ENCODE measurements around the gene APBB1. TPM values are rescaled to one million over a fixed set of nuclear protein-coding genes. Genes with fewer than 3 reads are reported as not detected.
"Not testable (repeated sequence)": the region's sequence is repeated elsewhere in the genome, so short reads cannot be mapped to it uniquely, and the experiment has no call there.

The APBB1 gene
- total and polyA plus RNA-seq, 10 of the 15 experiments (the other 5 are each of a cell fraction or from before 2014, with no cell fraction given): 0.31 to 10.6 (median 5.4) TPM

GRCh38 chr11:6393989-6394670, 24.8 kb downstream of the APBB1 start:
- in situ Hi-C loops (cut with MboI) (no loop called here), intact Hi-C loops (cut with micrococcal nuclease; ENCODE audit: unreplicated experiment) (no loop called here)
- Histone ChIP-seq H3K27me3 (replicated peaks in 1 of 2; ENCODE audit: control insufficient read depth in 2 of 2, insufficient read depth in 2 of 2, low read length in 1 of 2) (no peaks in the 10 kb centered on the region), H3K4me1 (ENCODE audit: control insufficient read depth, insufficient read depth, low read length) (peaks cover 6% of the 10 kb centered on the region), H3K9me3 (replicated peaks; ENCODE audit: control insufficient read depth, insufficient read depth, low read length) (no peaks in the 10 kb centered on the region), H3K4me3 (no peak overlapping the region), H3K27ac (ENCODE audit: control insufficient read depth, insufficient read depth) (no peak overlapping the region), H3K36me3 (ENCODE audit: control insufficient read depth in 2 of 2, insufficient read depth in 2 of 2, low read length in 1 of 2) (no peaks in the 10 kb centered on the region), H3K9ac (ENCODE audit: control insufficient read depth, insufficient read depth, low read length) (no peak overlapping the region), H4K20me1 (ENCODE audit: control insufficient read depth, insufficient read depth) (no peaks in the 10 kb centered on the region), H3K79me2 (ENCODE audit: control insufficient read depth, insufficient read depth, low read length) (no peaks in the 10 kb centered on the region), H3K4me2 (ENCODE audit: control insufficient read depth, insufficient read depth) (no peak overlapping the region), H2AFZ (ENCODE audit: control insufficient read depth, low read depth, low read length) (no peak overlapping the region)
- ChIA-PET CTCF (no interaction called here), POLR2A (no interaction called here), RAD21 (ENCODE audit: unreplicated experiment) (no interaction called here), SMC1A (ENCODE audit: uncharacterized antibody, unreplicated experiment) (interaction anchor here (1.9 kb wide), 1 partner anchor 15 kb away, joined by 7 read pairs; no protein-coding TSS in a partner anchor)
- no TSS peak for BruUV-seq (replicated peaks)
- WGBS (ENCODE audit: insufficient coverage, insufficient replicate concordance, low lambda C conversion rate, missing lambda C conversion rate): 96% methylated on average over 15 of the region's 16 CpGs
- TF ChIP-seq NBN (IDR thresholded peaks at IDR 0.05) (no peak), WRNIP1 (IDR thresholded peaks at IDR 0.05; ENCODE audit: borderline replicate concordance, low read depth, low read length) (no peak), SREBF2 (IDR thresholded peaks at IDR 0.05; ENCODE audit: low read length) (no peak), MEF2A (IDR thresholded peaks at IDR 0.05; ENCODE audit: insufficient read depth, low read depth, low read length) (no peak), ZNF207 (IDR thresholded peaks at IDR 0.05; ENCODE audit: borderline replicate concordance) (no peak), EGR1 (IDR thresholded peaks at IDR 0.05; ENCODE audit: borderline replicate concordance in 1 of 2, low read depth in 2 of 2, low read length in 2 of 2) (no peak), ZBED1 (IDR thresholded peaks at IDR 0.05; ENCODE audit: borderline replicate concordance) (no peak)
- TF ChIP-seq, protein P1, sequence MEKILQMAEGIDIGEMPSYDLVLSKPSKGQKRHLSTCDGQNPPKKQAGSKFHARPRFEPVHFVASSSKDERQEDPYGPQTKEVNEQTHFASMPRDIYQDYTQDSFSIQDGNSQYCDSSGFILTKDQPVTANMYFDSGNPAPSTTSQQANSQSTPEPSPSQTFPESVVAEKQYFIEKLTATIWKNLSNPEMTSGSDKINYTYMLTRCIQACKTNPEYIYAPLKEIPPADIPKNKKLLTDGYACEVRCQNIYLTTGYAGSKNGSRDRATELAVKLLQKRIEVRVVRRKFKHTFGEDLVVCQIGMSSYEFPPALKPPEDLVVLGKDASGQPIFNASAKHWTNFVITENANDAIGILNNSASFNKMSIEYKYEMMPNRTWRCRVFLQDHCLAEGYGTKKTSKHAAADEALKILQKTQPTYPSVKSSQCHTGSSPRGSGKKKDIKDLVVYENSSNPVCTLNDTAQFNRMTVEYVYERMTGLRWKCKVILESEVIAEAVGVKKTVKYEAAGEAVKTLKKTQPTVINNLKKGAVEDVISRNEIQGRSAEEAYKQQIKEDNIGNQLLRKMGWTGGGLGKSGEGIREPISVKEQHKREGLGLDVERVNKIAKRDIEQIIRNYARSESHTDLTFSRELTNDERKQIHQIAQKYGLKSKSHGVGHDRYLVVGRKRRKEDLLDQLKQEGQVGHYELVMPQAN (conservative IDR thresholded peaks at IDR 0.05): no peak
- FAIRE-seq (no peak), ATAC-seq (no peak), DNase-seq (ENCODE audit: low read depth, low spot score) (no peak)

GRCh38 chr11:6392251-6392650, 26.6 kb downstream of the APBB1 start:
- intact Hi-C loops (cut with micrococcal nuclease; ENCODE audit: unreplicated experiment); DNase-seq (ENCODE audit: low read depth, low spot score); H3K4me2 ChIP-seq (ENCODE audit: control insufficient read depth, insufficient read depth); ATAC-seq; H3K27ac ChIP-seq (ENCODE audit: control insufficient read depth, insufficient read depth); H3K9ac ChIP-seq (ENCODE audit: control insufficient read depth, insufficient read depth, low read length); H2AFZ ChIP-seq (ENCODE audit: control insufficient read depth, low read depth, low read length); H3K36me3 ChIP-seq (ENCODE audit: control insufficient read depth in 2 of 2, insufficient read depth in 2 of 2, low read length in 1 of 2); H3K79me2 ChIP-seq (ENCODE audit: control insufficient read depth, insufficient read depth, low read length); BruUV-seq (replicated peaks); H4K20me1 ChIP-seq (ENCODE audit: control insufficient read depth, insufficient read depth); H3K9me3 ChIP-seq (replicated peaks; ENCODE audit: control insufficient read depth, insufficient read depth, low read length); H3K4me1 ChIP-seq (ENCODE audit: control insufficient read depth, insufficient read depth, low read length); H3K27me3 ChIP-seq (replicated peaks in 1 of 2; ENCODE audit: control insufficient read depth in 2 of 2, insufficient read depth in 2 of 2, low read length in 1 of 2); FAIRE-seq; in situ Hi-C loops (cut with MboI); H3K4me3 ChIP-seq: not testable (repeated sequence)
- SMC1A ChIA-PET (ENCODE audit: uncharacterized antibody, unreplicated experiment): interaction anchor here (3.1 kb wide), 1 partner anchor 13 kb away, joined by 19 read pairs; no protein-coding TSS in a partner anchor
- POLR2A ChIA-PET: interaction anchor here (0.7 kb wide), 1 partner anchor 93 kb away, joined by 13 read pairs; no protein-coding TSS in a partner anchor
- CTCF ChIA-PET: interaction anchor here (0.6 to 4.2 kb wide), 4 partner anchors 11 to 52 kb away, joined by 3 to 22 read pairs (median 6); no protein-coding TSS in a partner anchor
- WGBS (ENCODE audit: insufficient coverage, insufficient replicate concordance, low lambda C conversion rate, missing lambda C conversion rate): 84% methylated on average over 4 of the region's 4 CpGs
- RAD21 ChIA-PET (ENCODE audit: unreplicated experiment): interaction anchor here (0.6 to 2.5 kb wide), 3 partner anchors 11 to 364 kb away, joined by 3 to 16 read pairs (median 3); partner anchors contain the start of gene MRPL17

Measured in GM12878 (cell line).